Panc1 (cell line): ENCODE data around the gene UCHL3. TPM values are rescaled to one million over a fixed set of nuclear protein-coding genes. Genes with fewer than 3 reads are reported as not detected.

Source experiments
- ATAC-seq: fragments of 200-7000 bp; cut with Tn5 transposase; 2 replicates; pipeline ENCODE4 v1.9.1; 2020; ENCODE audit warnings: mild to moderate bottlenecking, moderate library complexity
- BruUV-seq: library from RNA; stranded (reverse); fragments of 400-500 nt; replicated peaks from 2 replicates; lab custom pipeline; 2021; lab: Mats Ljungman, UMichigan
- CTCF ChIA-PET: fragments of 300-600 bp; sonication (Branson Sonifier 250); formaldehyde crosslinking; loops from one replicate; lab custom pipeline; 2022; ENCODE audit warnings: antibody characterized with exemption; lab: Charles Lee
- POLR2A ChIA-PET: fragments of 300-600 bp; sonication (Branson Sonifier 250); formaldehyde crosslinking; loops from one replicate; lab custom pipeline; 2022; ENCODE audit warnings: antibody characterized with exemption; lab: Charles Lee
- DNase-seq: peaks from one replicate; pipeline ENCODE4 v3.0.0-alpha.2; 2010; ENCODE audit warnings: low read depth, low spot score
- H3K27ac ChIP-seq: 2 replicates; pipeline ENCODE4 v1.5.1; 2011; ENCODE audit warnings: mild to moderate bottlenecking, low read length, inconsistent platforms
- H3K27me3 ChIP-seq: fragments of 200-500 bp; sonication (Bioruptor generic); 2 replicates; pipeline ENCODE4 v1.6.0; 2014; ENCODE audit warnings: low read length, inconsistent platforms; ENCODE audit not compliant: control insufficient read depth, insufficient read depth
- H3K36me3 ChIP-seq: fragments of 200-500 bp; sonication (Bioruptor generic); 2 replicates; pipeline ENCODE4 v1.5.1; 2014; ENCODE audit warnings: inconsistent platforms, mild to moderate bottlenecking, low read length, moderate library complexity; ENCODE audit not compliant: control insufficient read depth, insufficient read depth
- H3K4me1 ChIP-seq: 2 replicates; pipeline ENCODE4 v1.5.1; 2011; ENCODE audit warnings: inconsistent platforms, mild to moderate bottlenecking, low read length, moderate library complexity; ENCODE audit not compliant: control insufficient read depth, insufficient read depth
- H3K4me3 ChIP-seq, 2 experiments: 2 replicates each; pipeline ENCODE4 v1.5.1; 2011 to 2012; ENCODE audit warnings: low read depth in 2 of 2, low read length in 2 of 2, mild to moderate bottlenecking in 2 of 2, inconsistent platforms in 1 of 2, moderate library complexity in 1 of 2
- H3K9me3 ChIP-seq: fragments of 200-500 bp; sonication (Bioruptor generic); 2 replicates; pipeline ENCODE4 v1.5.1; 2014; ENCODE audit warnings: low read depth, mild to moderate bottlenecking, inconsistent platforms, low read length, moderate library complexity; ENCODE audit not compliant: control insufficient read depth, insufficient read depth
- POLR2AphosphoS5 ChIP-seq: IDR thresholded peaks from 2 replicates; pipeline ENCODE4 v1.6.1; 2012; ENCODE audit warnings: mild to moderate bottlenecking, low read depth, low read length, moderate library complexity
- REST ChIP-seq, 2 experiments: IDR thresholded peaks; 2 replicates each; pipeline ENCODE4 v1.6.1; 2011 to 2012; ENCODE audit warnings: low read depth in 2 of 2, control low read depth in 1 of 2, low read length in 1 of 2, mild to moderate bottlenecking in 1 of 2, moderate library complexity in 1 of 2; ENCODE audit not compliant: insufficient read depth in 1 of 2
- SIN3A ChIP-seq: IDR thresholded peaks from 2 replicates; pipeline ENCODE4 v1.6.1; 2012; ENCODE audit warnings: low read depth, mild to moderate bottlenecking, low read length, moderate library complexity, borderline replicate concordance; ENCODE audit not compliant: insufficient read depth
- TCF7L2 ChIP-seq: IDR thresholded peaks from 2 replicates; pipeline ENCODE4 v1.6.1; 2011; ENCODE audit warnings: mild to moderate bottlenecking, low read depth, low read length, inconsistent platforms
- in situ Hi-C: cut with HindIII; loops from 2 replicates; pipeline ENCODE4 v1.10.0; 2016; ENCODE audit warnings: low sequenced_read_pairs, low pct_unique_long_range_greater_than_20kb
- intact Hi-C: fragments of 100-400 bp; cut with micrococcal nuclease; formaldehyde crosslinking; loops from one replicate; pipeline ENCODE4 v1.10.0; 2022; ENCODE audit not compliant: unreplicated experiment
- total RNA-seq: library from RNA; stranded (reverse); gene quantifications from one replicate; pipeline ENCODE4 v1.2.1, GENCODE V29; 2021; ENCODE audit not compliant: unreplicated experiment
- TF ChIP-seq, protein P1 (sequence below): fragments of 450-650 bp; IDR thresholded peaks from 2 replicates; pipeline ENCODE4 v1.5.1; 2017; ENCODE audit warnings: mild to moderate bottlenecking

Gene UCHL3
- total RNA-seq, 1 experiment from 2014 or later = 29.3 TPM

GRCh38 chr13:75550159-75550567, 572 bp downstream of the UCHL3 start:
- DNase-seq (no peak), ATAC-seq (no peak)
- ChIA-PET CTCF (interaction anchor here (0.7 kb wide), 1 partner anchor 68 kb away, joined by 15 read pairs; no protein-coding TSS in a partner anchor), POLR2A (no interaction called here)
- in situ Hi-C loops = no loop called here
- BruUV-seq = no TSS peak
- TF ChIP-seq, protein P1, sequence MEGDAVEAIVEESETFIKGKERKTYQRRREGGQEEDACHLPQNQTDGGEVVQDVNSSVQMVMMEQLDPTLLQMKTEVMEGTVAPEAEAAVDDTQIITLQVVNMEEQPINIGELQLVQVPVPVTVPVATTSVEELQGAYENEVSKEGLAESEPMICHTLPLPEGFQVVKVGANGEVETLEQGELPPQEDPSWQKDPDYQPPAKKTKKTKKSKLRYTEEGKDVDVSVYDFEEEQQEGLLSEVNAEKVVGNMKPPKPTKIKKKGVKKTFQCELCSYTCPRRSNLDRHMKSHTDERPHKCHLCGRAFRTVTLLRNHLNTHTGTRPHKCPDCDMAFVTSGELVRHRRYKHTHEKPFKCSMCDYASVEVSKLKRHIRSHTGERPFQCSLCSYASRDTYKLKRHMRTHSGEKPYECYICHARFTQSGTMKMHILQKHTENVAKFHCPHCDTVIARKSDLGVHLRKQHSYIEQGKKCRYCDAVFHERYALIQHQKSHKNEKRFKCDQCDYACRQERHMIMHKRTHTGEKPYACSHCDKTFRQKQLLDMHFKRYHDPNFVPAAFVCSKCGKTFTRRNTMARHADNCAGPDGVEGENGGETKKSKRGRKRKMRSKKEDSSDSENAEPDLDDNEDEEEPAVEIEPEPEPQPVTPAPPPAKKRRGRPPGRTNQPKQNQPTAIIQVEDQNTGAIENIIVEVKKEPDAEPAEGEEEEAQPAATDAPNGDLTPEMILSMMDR = no peak
- TF ChIP-seq POLR2AphosphoS5 (no peak), TCF7L2 (no peak), SIN3A (no peak), REST (IDR thresholded peaks at IDR 0.05; ENCODE audit: insufficient read depth in 1 of 2, low read depth in 2 of 2, low read length in 1 of 2) (no peak)
- Histone ChIP-seq H3K4me1 (peaks cover 3% of the 10 kb centered on the region; the same call in 1 of the 2 replicates), H3K9me3 (no peaks in the 10 kb centered on the region), H3K4me3 (peak overlapping the region; percentile 63 to 88), H3K27ac (peak overlapping the region; percentile 86), H3K27me3 (no peaks in the 10 kb centered on the region), H3K36me3 (no peaks in the 10 kb centered on the region; the same call in 1 of the 2 replicates)
- intact Hi-C loops = no loop called here

GRCh38 chr13:75554464-75554863, 4.9 kb downstream of the UCHL3 start:
- no peaks in the 10 kb centered on the region for H3K4me1 ChIP-seq
- CTCF ChIA-PET = no interaction called here
- no peaks in the 10 kb centered on the region for H3K27me3 ChIP-seq
- intact Hi-C loops = no loop called here
- POLR2A ChIA-PET = no interaction called here
- ATAC-seq (no peak), DNase-seq (no peak)
- H3K4me3 ChIP-seq = no peak overlapping the region
- H3K27ac ChIP-seq = no peak overlapping the region
- in situ Hi-C loops = no loop called here
- no peak for TF ChIP-seq REST (IDR thresholded peaks at IDR 0.05; ENCODE audit: insufficient read depth in 1 of 2, low read depth in 2 of 2, low read length in 1 of 2)
- TF ChIP-seq SIN3A = no peak
- no peak for TF ChIP-seq POLR2AphosphoS5
- TF ChIP-seq, protein P1 = no peak
- no peak for TF ChIP-seq TCF7L2
- H3K9me3 ChIP-seq = no peaks in the 10 kb centered on the region
- H3K36me3 ChIP-seq = no peaks in the 10 kb centered on the region; the same call in 1 of the 2 replicates
- no TSS peak for BruUV-seq
